ENCODE results near the gene KIF1B.

DNA sequence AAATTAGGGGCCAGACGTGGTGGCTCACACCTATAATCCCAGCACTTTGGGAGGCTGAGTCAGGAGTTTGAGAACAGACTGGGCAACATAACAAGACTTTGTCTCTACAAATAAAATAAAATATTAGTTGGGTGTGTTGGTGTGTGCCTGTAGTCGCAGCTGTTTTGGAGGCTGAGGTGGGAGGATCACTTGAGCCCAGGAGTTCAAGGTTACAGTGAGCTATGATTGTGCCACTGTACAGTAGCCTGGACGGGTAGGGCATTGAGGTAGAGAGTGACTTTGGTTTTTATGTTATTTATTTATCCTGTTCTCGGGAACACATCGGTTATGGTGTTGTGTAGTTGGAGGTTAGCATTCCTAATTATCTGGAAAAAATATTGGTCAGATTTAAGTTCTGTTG is 19.5 kb downstream of the KIF1B start:
- TF ChIP-seq, protein P1, sequence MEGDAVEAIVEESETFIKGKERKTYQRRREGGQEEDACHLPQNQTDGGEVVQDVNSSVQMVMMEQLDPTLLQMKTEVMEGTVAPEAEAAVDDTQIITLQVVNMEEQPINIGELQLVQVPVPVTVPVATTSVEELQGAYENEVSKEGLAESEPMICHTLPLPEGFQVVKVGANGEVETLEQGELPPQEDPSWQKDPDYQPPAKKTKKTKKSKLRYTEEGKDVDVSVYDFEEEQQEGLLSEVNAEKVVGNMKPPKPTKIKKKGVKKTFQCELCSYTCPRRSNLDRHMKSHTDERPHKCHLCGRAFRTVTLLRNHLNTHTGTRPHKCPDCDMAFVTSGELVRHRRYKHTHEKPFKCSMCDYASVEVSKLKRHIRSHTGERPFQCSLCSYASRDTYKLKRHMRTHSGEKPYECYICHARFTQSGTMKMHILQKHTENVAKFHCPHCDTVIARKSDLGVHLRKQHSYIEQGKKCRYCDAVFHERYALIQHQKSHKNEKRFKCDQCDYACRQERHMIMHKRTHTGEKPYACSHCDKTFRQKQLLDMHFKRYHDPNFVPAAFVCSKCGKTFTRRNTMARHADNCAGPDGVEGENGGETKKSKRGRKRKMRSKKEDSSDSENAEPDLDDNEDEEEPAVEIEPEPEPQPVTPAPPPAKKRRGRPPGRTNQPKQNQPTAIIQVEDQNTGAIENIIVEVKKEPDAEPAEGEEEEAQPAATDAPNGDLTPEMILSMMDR (IDR thresholded peaks at IDR 0.05), result no peak
- no peak for TF ChIP-seq RAD21 (IDR thresholded peaks at IDR 0.05; ENCODE audit: low read length)
- TF ChIP-seq GABPA (IDR thresholded peaks at IDR 0.05; ENCODE audit: low read depth), result no peak
- TF ChIP-seq EP300 (IDR thresholded peaks at IDR 0.05; ENCODE audit: borderline replicate concordance in 1 of 2, low read depth in 1 of 2, low read length in 1 of 2), result no peak
- TF ChIP-seq TCF12 (IDR thresholded peaks at IDR 0.05), result no peak
- TF ChIP-seq, protein P2, sequence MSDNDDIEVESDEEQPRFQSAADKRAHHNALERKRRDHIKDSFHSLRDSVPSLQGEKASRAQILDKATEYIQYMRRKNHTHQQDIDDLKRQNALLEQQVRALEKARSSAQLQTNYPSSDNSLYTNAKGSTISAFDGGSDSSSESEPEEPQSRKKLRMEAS (IDR thresholded peaks at IDR 0.05; ENCODE audit: low read depth), result no peak
- no peak for TF ChIP-seq ELF1 (IDR thresholded peaks at IDR 0.05)
- TF ChIP-seq CHD2 (IDR thresholded peaks at IDR 0.05; ENCODE audit: low read length, partially characterized antibody), result no peak

Measured in SK-N-SH (cell line).